Right forelimb (tissue), 1 donor: ENCODE measurements around the gene SRP72.

Experiments used
- DNase-seq: peaks from one replicate; pipeline ENCODE4 v3.0.0-alpha.2; 2018

Gene SRP72

GRCh38 chr4:56552273-56552672 lies 84.9 kb downstream of the SRP72 start:
- DNase-seq = no peak
